Esophagus muscularis mucosa (tissue), 3 donors: ENCODE results near the gene F7.

Experiments used
- CTCF ChIP-seq, 3 experiments: fragments of 200-600 bp in 2 of 3; fragments of 450-650 bp in 1 of 3; sonication (generic) in 2 of 3; IDR thresholded peaks; one replicate each; pipeline ENCODE4 v1.5.1; 2017 to 2019; ENCODE audit warnings: antibody characterized with exemption in 3 of 3, mild to moderate bottlenecking in 2 of 3, moderate library complexity in 1 of 3
- POLR2A ChIP-seq: fragments of 450-650 bp; IDR thresholded peaks from one replicate; pipeline ENCODE4 v1.6.1; 2017; ENCODE audit warnings: antibody characterized with exemption, moderate library complexity, mild to moderate bottlenecking, low read depth
- POLR2AphosphoS5 ChIP-seq, 2 donors: sonication (generic); formaldehyde crosslinking; IDR thresholded peaks; one replicate each; pipeline ENCODE4 v1.6.1; 2017; ENCODE audit warnings: antibody characterized with exemption in 2 of 2

GRCh38 chr13:113119166-113119821 is 13.7 kb downstream of the F7 start:
- TF ChIP-seq POLR2A: no peak
- TF ChIP-seq CTCF (IDR thresholded peaks at IDR 0.05): no peak
- TF ChIP-seq POLR2AphosphoS5 (IDR thresholded peaks at IDR 0.05): no peak
